GM12892 (cell line): ENCODE data around the gene PHLPP2.

Source experiments
- DNase-seq: peaks from one replicate; pipeline ENCODE4 v3.0.0; 2011; ENCODE audit not compliant: insufficient read length
- FAIRE-seq: peaks from 2 replicates; lab custom pipeline; 2011; peaks lifted over from hg19 to GRCh38; lab: Jason Lieb, UNC
- POLR2A ChIP-seq: IDR thresholded peaks from 2 replicates; pipeline ENCODE4 v1.6.1; 2011; ENCODE audit warnings: low read depth, low read length, control low read depth
- POLR2AphosphoS5 ChIP-seq: IDR thresholded peaks from 2 replicates; pipeline ENCODE4 v1.6.1; 2011; ENCODE audit warnings: low read depth, low read length, control low read depth
- TAF1 ChIP-seq: IDR thresholded peaks from 2 replicates; pipeline ENCODE4 v1.6.1; 2011; ENCODE audit warnings: low read depth, mild to moderate bottlenecking, control low read depth, low read length, borderline replicate concordance

The PHLPP2 gene

DNA sequence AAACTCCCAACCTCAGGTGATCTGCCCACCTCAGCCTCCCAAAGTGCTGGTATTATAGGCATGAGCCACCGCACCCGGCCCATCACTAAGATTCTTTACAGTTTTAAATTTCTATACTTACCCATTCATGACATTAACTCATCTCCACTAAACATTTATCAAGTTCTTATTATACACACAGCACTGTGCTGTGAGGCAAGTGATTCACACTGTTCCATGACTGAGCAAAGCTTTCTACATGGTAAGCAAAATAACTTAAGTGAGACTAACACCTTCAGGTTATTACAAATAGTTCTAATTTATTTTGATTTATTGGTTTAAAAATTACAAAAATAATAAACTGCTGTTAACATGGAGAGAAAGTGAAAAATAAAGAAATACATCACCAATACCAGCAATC is 65.0 kb downstream of the PHLPP2 start:
- DNase-seq (no peak), FAIRE-seq (no peak)
- no peak for TF ChIP-seq POLR2AphosphoS5
- TF ChIP-seq TAF1: no peak
- TF ChIP-seq POLR2A: no peak

DNA sequence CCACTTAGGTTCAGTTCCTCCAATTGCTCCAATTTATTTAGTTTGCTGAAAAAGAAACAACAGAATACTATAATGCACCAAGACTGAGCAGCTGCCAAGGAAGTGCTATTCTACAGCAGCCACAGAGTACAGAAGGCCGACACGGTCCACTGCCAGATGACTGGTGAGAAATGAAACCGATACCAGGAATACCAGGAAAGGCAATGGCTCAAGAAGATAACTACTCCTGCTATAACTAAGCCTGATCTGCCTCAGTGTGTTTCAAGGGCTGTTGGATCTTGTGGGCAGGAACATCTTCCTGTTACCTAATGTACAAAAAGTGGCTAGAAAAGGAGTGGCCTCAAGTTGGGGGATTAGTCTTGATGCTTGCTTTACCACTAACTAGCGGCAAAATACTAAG is 65.7 kb downstream of the PHLPP2 start:
- FAIRE-seq: peak; percentile 9

DNA sequence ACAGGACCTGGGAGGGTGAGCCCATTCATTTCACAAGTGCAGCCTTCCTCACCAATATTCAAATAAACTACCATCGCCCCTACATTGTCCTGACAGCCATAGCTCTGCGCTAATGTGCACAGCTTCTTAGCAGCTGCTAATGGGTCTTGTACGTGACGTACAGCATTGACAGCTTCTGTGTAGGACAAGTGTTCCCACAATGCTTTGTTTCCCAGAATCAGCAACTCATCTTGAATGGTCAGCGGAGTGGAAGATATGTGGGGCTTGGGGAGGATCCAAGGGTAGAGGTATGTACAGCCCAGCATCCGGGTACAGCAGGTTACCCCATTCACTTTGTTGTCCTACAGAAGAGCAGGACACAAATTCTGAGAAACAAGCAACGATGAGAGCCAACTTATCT is 74.8 kb downstream of the PHLPP2 start:
- DNase-seq (no peak), FAIRE-seq (no peak)
- TF ChIP-seq POLR2AphosphoS5 (no peak), TAF1 (no peak), POLR2A (no peak)

More for the DNA sequence above, 65.7 kb downstream of the PHLPP2 start:
- TF ChIP-seq TAF1 (no peak), POLR2A (no peak)
- no peak for DNase-seq

DNA sequence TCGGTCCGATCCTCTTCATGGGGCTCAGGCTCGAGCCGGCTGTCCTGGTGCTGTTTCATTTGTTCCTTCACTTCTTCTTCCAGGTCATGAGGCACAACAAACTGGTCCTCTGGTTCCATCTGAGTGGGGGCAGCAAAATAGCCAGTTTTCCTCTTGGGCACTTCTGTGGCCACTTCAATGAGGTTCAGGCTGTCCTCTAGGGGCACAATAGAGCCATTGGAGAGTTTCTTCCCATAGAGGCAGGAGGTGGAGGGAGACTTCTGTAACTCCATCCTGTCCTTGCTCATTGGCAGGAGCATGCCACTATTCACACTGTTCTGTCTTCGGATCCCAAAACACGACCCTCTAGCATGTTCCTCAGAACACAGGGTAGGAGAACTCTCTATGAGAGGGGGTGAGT is 75.6 kb downstream of the PHLPP2 start:
- DNase-seq: no peak
- no peak for FAIRE-seq
- TF ChIP-seq POLR2AphosphoS5 (no peak), TAF1 (no peak), POLR2A (no peak)

DNA sequence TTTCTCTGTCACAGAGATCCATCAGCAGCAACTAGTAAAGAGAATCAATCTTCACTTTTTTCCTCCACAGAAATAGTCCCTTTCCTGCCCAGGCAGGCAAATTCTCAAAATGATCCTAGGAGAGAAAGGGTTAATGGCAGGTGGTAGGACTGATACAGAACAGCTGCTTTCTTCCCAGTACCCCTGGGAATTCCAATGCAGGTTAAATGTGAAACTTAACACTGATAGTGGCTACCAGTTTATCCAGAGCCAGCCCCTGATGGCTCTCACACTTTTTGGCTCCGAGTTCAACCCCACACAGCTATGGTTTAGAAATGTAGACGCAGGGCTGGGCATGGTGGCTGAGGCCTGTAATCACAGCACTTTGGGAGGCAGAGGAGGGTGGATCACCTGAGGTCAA is 76.3 kb downstream of the PHLPP2 start:
- FAIRE-seq: no peak
- no peak for TF ChIP-seq TAF1
- TF ChIP-seq POLR2A: no peak
- no peak for TF ChIP-seq POLR2AphosphoS5
- no peak for DNase-seq

DNA sequence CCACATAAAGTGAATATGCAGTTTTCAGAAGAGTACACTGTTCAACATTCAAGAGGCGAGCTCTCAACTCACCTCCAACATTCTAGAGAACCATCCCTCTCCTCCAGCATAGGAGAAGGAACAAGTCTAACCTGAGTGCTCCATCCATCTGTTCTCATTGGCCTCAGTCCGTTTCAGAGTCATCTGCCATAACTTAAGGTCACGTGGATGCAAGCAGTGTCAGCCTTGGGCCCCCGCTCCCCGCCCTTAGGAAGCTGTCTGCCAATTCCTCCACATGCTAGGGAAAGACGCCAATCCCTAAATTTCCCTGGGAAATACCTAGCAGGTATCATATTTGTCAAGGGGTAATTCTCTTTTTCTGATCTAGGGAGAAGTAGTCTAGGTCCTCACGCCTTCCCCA is 77.1 kb downstream of the PHLPP2 start:
- no peak for FAIRE-seq
- no peak for TF ChIP-seq POLR2AphosphoS5
- TF ChIP-seq TAF1: no peak
- TF ChIP-seq POLR2A: no peak
- DNase-seq: no peak

DNA sequence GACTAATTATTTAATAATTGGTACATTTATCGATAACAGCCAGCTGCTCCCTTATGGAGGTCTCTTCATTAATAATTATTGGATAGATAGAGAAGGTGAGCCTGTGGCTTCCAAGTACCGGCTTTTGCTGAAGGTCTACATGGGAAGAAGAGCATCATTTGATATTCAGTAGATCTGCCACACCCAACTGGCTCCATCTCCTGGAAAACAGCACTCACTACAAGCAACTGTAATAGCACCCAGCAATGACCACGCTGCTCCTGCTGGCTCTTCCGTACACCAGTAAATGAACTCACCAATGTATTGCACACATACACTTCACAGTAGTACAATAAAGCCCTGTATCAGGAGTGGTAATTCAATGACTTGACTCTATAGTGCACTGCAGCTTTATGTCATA is 79.1 kb downstream of the PHLPP2 start:
- FAIRE-seq: no peak
- no peak for DNase-seq
- TF ChIP-seq TAF1 (no peak), POLR2A (no peak), POLR2AphosphoS5 (no peak)

DNA sequence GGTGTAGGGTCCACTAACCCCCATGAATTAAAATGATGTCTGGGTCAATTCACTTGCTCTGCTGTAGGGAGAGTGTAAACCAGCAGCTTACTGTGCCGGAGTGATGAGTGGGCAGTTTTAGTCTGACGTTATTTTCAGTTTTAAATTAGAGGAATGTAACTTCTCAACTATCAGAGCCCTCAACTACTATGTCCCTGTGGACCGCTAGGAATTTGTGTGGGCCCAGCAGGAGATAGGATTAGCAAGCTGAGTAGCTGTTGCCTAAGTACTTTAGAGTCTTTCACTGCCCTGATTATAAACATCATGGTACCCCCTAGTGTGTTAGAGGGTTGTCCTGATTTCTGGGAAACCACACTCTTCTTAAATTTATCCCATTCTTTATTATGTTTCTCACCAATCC is 87.1 kb downstream of the PHLPP2 start:
- TF ChIP-seq POLR2A (no peak), TAF1 (no peak), POLR2AphosphoS5 (no peak)
- no peak for FAIRE-seq
- no peak for DNase-seq

DNA sequence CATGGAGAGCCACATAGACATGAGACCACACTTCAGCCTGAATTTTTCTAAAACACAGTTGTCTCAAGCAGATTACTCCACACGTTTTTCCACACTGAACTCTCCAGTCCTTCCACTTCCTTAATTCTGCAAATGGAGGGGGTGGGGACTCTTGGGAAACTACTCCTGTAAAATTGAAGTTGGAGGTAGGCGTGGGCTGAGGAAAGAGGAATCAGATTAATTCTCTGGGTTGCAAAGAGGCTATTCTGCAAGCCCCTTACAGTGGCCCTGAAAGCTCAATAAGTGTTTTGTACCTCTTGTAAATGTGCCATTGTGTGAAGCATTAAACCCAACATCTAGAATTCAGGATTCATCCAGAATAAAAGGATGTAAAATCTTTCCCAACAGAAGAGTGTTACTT is 88.9 kb downstream of the PHLPP2 start:
- TF ChIP-seq TAF1 (no peak), POLR2A (no peak), POLR2AphosphoS5 (no peak)
- no peak for FAIRE-seq
- DNase-seq: no peak

DNA sequence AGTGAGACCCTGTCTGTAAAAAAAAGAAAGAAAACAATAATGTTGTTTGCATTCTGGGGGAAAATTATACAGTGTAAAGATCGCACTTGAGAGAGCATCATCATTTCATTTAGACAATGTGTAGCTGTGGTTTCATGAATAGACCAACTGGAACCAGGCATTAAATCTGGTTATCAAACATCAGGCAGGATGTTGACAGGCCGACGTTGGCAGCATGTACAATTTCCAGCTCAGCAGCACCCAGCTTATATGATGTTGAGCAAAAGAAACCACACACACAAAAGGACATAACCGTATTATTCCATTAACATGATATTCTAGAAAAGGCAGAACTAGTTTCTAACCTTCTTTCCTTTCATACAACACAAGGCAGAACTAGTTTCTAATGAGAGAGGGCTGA is 92.7 kb downstream of the PHLPP2 start:
- FAIRE-seq: no peak
- TF ChIP-seq POLR2AphosphoS5 (no peak), POLR2A (no peak), TAF1 (no peak)

DNA sequence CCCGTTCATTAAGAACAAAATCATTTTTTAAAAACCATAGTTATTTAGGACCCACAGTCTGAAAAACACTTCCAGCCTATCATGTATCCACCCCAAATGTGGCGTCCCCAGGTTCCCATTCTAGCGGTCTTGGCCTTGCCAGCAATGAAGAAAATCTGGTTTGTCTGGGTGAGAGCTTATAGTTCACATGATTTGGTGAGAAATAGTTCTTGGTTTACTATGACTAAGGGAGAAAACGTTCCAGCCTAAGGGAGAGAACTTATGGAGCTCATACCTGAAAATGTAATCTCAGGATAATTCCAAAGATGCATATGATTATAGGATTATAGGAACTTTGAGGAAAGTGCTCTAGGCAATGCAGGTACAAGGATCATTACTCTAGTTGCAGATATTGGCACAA is 93.7 kb downstream of the PHLPP2 start:
- DNase-seq (no peak), FAIRE-seq (no peak)
- TF ChIP-seq POLR2A (no peak), POLR2AphosphoS5 (no peak), TAF1 (no peak)

More for the DNA sequence above, 92.7 kb downstream of the PHLPP2 start:
- DNase-seq: no peak

DNA sequence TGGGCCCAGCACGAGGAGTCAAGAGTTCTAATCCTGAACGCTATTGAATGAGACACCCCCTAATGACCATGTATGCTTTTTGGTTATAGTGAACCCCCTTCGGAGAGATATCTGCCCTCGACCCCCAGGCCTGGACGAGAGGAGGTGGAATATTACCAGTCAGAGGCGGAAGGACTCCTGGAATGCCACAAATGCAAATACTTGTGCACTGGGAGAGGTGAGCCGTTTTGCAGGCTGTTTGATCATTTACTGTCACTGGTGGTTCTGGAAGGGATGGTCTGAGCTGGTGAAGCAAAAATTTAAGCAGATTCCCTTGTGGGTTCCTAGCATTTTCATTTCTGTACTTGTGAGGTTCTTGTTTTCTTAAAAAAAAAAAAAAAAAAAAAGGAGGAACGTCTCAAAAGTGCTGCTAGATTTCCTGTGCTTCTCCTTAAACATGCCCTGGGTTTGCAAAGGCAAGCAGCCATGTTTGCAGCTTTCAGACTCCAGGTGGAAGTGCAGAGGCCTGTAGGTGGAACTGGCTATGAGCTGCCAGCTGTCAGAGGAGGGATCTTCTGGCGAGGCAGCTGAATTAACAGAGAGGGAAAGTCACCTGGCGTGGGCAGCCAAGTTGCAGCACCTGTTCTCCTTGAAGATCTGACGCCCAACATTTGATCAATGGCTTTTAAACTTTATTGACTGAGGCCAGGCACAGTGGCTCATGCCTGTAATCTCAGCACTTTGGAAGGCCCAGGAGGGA is 95.1 kb downstream of the PHLPP2 start:
- no peak for FAIRE-seq
- DNase-seq: no peak
- TF ChIP-seq POLR2A (no peak), TAF1 (no peak), POLR2AphosphoS5 (no peak)
